Middle frontal gyrus (tissue), 1 donor: Measurements from ENCODE around the gene IVD.

Experiments used
- DNase-seq: peaks from one replicate; pipeline ENCODE4 v3.0.0-alpha.2; 2015; ENCODE audit warnings: low spot score; ENCODE audit errors: extremely low spot score

IVD gene

DNA sequence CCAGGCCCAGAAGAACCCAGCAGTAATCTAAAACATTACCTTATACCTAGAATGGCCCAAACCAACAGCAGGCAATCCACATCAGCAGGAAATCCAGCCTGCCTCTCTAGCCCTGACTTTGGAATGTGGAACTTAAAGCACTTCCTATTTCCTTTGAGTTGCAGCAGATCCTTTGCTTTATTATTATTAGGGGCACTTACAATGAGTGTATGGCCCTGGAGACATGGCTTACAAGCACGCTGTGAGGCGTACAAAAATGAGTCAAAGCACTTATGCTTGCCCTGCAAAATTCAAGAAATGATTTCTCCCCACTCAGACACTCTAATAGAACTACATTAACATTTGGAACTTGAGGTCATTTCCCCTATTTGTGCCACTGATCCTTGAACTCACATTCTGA lies 32.6 kb upstream of the IVD start:
- DNase-seq: no peak

GRCh38 chr15:40377606-40378005 lies 28.0 kb upstream of the IVD start:
- no peak for DNase-seq

- DNase-seq: no peak
Measured at GRCh38 chr15:40379374-40379773, 26.2 kb upstream of the IVD start.

DNA sequence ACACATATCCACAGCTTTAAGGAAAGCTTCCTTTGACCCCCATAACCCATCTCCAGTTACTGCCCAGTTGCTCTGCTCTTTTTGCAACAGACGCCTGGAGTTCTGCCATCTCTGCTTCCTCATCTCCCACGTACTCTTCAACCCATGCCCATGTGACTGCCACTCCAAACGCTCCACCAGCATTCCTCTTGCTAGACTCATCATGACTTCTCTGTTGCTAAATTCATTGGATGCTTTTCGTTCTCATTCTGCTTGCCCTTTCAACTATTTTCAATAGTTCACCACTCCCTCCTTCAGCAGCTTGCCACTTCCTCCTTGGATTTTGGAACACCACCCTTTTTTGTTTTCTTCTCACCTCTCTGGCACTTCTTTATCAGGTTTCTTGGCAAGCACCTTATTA lies 25.7 kb upstream of the IVD start:
- DNase-seq: no peak

- DNase-seq: no peak
Measured at GRCh38 chr15:40380636-40381035, 25.0 kb upstream of the IVD start.

DNA sequence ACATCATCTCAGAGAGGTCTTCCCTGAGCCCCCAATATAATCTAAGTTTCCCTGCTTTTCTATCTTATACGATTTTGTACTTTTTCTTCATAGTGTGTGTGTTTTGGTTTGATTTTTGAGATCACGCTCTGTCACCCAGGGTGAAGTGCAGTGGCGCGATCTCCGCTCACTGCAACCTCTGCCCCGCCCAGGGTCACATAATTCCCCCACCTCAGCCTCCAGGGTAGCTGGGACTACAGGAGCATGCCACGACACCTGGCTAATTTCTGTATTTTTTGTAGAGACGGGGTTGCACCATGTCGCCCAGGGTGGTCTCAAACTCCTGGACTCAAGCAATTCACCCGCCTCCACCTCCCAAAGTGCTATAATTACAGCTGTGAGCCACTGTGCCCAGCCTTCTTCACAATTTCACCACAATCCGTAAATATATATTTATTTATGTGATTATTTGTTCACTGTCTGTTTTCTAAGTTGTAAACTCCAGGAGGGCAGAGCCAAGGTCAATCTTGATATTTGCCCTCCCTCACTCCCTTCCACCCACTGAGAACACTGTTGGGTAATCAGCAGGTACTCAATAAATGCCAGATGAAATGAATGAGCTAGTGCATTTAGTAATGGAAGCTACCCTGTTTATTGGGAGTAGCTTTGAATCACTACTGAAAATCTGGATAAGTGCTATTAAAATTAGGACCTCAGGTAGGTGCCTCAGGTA lies 23.6 kb upstream of the IVD start:
- no peak for DNase-seq

GRCh38 chr15:40382580-40383456 lies 22.8 kb upstream of the IVD start, which contains the start of gene KNSTRN:
KNSTRN (plus strand) TSS chr15:40382721; CDS start chr15:40382836, 115 bp downstream.
- DNase-seq: peak; percentile 88

DNA sequence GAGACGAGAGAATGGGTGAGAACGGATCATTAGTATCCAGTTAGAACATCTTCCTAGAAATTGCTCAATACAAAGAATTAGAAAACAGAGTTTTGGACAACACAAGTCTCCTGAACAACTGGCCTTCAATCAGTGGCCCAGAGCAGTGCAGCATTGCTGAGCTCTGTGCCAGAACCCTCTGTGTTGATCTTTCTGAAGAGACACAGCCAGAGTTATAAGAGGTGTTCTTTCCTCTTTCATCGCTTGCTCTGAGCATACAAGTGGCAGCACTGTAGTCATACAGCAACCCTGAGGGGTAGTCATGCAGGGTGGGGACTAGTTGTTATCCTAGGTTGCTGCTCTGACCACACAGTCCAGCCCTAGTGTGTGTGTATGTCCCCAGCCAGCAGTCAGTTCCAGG lies 19.1 kb upstream of the IVD start:
- DNase-seq: no peak

DNA sequence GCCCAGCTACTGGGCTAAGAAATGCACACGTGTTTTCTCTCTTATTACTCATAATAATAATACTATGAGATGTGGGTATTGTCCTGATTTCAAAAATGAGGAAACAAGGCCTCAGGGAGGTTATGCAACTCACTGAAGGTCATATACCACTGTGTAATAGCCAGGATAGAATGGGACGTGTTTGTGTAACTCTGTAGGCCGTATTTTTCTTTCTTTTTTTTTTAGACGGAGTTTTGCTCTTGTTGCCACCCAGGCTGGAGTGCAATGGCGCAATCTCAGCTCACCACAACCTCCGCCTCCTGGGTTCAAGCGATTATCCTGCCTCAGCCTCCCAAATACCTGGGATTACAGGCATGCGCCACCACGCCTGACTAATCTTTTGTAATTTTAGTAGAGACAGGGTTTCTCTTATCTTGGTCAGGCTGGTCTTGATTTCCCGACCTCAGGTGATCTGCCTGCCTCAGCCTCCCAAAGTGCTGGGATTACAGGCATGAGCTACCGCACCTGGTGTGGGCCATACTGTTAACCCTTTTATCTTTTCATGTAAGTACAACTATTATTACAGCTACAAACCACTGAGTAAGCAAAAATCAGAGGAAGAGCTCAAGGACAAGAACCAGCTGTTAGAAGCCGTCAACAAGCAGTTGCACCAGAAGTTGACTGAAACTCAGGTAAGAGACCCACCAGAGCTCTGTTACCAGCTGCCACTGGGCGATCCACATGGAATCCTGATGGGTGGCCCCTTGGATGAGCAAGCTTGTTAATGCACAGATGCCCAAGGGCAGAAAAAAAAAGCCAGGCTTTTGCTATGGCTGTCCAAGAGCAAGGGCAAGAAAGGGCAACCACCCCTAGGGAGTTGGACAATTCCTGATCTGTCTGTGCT lies 16.4 kb upstream of the IVD start:
- no peak for DNase-seq

DNA sequence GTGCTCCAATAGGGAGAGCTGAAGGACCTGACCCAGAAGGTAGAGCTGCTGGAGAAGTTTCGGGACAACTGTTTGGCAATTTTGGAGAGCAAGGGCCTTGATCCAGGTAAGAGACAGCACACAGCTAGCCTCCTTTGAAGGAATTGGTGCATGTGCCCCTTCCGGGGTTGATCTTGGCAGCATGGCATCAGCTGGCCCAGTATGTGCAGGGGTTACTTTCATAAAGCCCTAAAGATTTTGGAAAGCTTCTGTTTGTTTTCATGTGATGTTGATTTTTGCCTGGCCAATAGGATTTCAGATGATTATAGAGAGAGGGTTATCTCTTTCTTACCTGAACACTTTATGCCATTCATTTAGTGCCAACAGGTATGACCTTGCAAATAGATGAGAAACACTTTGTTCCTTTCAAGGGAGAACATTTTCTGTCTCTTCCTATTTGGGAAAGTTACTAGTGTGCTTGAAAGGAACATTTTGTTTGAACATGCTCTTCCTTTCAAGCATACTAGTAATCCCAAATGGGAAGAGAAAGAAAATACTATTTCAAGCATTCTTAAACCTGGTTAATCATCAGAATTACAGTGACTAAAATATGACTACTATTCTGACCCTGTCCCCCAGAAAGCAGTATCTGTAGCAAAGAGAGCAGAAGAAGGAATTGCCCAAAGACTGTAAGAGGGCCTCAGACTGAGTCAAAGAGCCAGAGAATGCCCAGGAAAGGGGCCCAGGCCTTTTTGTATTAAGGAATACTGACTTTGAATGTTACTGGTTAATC lies 15.6 kb upstream of the IVD start:
- DNase-seq: no peak

DNA sequence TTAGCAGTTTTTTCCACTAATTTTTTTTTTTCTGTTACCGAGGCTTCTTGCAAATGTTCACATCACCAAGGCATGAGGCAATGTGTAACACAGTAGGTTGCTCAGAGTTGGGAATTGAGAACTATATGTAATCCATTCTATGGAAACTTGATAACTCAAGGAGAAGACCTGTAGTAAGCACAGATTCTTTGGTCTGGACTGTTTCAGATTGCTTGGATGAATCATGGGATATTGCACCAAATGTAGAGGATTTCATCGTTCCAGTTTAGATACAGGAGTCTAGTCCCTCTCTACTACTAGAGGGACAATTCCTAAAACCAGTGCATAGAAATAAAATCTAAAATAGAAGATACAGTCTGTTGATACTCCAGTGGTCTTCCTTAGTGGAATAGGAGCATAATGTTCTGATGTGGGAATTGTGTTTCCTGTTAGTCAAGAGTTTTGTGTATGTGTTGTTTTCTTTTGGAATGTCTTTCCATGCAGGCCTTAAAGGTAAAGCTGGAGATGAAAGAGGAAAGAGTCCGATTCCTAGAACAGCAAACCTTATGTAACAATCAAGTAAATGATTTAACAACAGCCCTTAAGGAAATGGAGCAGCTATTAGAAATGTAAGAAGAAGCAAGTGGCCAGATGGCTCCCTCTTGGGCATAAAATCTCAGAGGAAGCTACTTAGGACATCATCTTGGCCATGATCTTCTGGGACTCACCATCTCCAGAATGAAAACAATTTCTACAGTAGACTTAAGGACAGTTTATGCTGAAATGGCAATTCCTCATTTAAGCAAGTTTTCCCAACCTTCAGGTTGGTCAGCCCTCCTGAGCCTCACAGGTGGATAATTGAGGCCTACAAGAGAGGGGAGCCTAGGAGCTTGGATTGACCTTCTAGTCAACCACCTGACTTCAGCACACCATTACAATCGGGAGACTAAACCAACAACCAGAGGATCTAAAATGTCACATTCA lies 12.3 kb upstream of the IVD start:
- DNase-seq: no peak

GRCh38 chr15:40397688-40398412 lies 7.7 kb upstream of the IVD start:
- no peak for DNase-seq

GRCh38 chr15:40398413-40398873 lies 7.2 kb upstream of the IVD start:
- no peak for DNase-seq

- DNase-seq: no peak
Measured at GRCh38 chr15:40399370-40399769, 6.2 kb upstream of the IVD start.

- DNase-seq: no peak
Measured at GRCh38 chr15:40407330-40407990, 1.9 kb downstream of the IVD start.

DNA sequence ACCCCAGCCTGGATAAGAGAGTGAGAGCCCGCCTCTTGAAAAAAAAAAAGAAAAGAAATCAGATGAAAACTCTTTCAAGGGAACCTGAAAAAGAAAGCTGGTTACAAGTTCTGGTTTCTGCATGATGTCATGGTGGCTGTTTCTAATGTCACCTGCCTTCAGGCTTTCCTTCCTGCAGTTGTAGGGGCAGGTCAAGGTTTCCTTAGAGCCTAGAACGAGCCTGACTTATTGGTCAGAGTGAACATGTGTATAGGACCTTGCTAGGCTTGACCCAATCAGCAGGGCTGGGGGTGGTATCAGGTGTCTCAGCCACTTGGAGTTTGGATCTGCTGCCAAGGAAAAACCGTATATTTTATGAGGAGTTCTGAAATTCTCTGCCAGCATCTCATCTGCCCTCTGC lies 3.8 kb downstream of the IVD start:
- no peak for DNase-seq

DNA sequence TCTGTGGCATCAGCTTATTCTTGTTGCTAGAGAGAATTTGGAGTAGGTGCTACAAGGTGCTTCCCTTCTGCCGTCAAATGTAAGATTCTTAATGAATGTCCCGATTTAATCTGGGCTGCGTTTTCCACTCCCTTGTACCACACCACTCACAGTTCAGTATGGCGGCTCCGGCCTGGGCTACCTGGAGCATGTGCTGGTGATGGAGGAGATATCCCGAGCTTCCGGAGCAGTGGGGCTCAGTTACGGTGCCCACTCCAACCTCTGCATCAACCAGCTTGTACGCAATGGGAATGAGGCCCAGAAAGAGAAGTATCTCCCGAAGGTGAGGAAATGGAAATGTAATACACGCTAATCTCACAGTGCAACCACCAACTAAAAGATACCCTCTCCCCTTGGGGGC lies 4.9 kb downstream of the IVD start:
- DNase-seq: no peak

DNA sequence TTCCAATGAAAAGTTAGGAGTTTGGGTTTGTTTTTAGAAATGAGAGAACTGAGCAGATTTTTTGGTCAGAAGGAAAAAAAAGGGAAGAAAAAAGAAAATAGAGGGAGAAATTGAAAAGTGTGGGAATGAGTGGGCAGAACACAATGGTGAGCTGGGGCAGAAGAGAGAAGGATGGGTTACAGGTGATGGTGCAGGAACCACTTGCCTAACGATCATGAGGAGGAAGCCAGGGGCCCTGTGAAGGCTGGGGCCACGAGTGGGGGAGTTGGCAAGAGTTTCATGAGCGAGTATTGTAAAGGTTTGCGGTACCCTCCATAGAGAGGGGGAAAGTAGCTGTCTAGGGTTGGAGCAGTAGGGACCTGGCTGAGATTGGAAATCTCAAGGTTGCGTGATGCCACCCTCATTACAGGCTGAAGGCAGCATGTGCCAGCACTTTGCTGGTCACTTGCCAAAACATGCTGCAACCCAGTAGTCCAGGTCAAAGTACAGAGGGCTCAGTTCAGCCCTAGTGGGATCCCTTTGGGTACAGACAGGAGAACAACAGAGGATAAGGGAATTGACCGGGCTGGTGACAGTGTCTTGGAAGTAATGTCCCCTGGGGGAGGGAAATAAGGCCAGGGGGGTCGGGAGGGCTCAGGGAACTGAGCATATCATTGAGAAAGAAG lies 6.6 kb downstream of the IVD start:
- DNase-seq: no peak
